Dedifferentiated amniotic fluid mesenchymal stem cell (primary cell): Measurements from ENCODE around the gene PPP1R11.
"Not testable (repeated sequence)": the region's sequence is repeated elsewhere in the genome, so short reads cannot be mapped to it uniquely, and the experiment has no call there.

ENCODE experiments used
- DNase-seq: peaks from one replicate; pipeline ENCODE4 v3.0.0-alpha.2; 2016; ENCODE audit errors: extremely low spot score

The PPP1R11 gene

DNA sequence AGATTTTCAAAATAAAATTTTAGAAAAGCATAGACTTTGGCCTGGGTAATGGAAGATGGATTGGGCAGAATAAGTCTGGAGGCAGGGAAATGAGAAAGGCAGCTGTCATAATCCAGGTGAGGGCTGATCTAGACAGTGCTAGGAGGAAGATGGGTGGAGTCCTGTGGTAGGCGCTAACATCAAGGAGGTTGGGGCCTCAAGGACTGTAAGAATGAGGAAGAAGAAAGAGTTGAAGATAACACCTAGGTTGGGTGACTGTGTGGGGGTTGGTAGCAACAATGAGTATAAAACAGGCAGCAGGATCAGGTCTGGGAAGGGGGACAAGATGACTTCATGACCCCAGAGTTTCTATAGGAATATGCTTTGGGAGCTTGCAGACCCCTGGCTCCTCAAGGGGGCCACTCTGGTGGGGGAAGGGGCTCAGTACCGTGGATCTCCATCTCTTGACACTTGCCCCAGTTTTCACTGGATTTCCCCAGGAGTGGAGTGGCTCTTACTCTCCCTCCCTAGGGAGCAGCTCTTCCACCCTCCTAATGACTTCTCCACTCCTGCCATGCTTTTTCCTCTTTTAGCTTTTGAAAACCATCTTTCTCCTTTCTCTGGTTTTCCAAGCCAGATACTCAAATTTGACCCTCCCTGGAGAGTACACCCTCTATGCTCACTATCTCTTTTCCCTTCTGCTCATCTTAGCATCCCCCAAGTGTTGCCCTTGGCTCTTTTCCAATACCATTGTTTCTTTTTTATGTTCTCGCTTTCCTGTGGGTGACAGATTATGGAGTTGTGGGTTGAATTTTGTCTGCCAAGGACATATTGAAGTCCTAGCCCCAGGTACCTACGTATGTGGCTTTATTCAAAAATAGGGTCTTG lies 31.1 kb downstream of the PPP1R11 start:
- DNase-seq = no peak

DNA sequence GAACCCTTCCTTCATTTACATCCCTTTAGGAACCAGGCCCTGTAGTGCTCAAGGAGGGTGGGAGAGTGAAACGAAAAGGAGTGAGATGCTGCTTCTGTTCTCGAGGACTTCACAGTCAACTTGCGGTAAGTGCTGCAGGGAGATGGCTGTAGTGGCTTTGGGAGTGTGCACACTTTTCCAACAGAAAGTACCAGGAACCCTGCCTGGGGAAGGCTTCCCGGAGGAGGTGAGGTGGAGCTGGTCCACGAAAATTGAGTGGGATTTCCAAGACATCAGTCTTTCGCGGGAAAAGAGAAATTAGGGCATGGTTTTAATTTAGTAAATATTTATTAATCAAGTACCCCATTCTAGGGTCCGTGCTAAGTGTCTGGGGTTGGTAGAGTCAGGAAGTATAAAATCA lies 33.2 kb downstream of the PPP1R11 start:
- DNase-seq = no peak

DNA sequence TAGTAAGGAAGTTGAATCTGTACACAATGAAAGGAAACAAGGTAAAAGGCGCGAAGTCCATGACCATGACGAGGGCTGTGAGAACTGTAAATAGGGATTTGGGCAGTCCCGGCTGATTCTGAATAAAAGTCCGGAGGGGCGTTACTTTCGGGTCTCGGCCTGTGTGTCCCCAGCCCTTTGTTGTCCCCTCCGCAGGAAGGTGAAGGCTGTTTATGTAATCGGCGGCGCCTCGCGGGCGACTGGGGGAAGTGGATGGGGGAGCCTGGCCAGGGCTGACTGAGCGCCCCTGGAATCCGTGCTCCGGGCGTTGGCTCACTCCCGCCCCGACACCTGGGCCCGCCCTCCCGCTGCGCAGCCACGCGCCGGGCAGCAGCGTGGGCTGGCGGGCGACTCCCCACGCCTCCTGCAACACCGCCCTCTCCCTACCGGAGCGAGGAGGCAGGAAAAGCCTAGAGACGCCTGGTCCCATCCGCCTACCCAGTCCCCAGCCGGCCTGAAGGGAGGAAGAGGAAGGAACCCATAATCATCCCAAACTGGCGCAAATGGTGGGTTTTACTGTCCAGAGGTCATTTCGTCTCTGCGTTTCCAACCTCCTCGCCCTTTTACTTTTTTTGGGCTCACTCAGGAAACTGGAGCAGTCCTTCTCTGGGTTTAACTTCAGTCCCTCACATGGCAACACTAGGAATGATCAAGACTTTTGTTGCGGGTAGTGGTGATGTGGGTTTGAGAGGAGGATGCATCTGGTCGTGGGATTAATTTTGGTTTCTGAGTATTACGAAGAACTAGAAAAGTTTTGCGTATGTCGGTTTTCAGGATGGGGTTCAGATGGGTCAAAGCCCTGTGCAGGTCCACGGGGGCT lies 33.8 kb downstream of the PPP1R11 start:
- DNase-seq = no peak

DNA sequence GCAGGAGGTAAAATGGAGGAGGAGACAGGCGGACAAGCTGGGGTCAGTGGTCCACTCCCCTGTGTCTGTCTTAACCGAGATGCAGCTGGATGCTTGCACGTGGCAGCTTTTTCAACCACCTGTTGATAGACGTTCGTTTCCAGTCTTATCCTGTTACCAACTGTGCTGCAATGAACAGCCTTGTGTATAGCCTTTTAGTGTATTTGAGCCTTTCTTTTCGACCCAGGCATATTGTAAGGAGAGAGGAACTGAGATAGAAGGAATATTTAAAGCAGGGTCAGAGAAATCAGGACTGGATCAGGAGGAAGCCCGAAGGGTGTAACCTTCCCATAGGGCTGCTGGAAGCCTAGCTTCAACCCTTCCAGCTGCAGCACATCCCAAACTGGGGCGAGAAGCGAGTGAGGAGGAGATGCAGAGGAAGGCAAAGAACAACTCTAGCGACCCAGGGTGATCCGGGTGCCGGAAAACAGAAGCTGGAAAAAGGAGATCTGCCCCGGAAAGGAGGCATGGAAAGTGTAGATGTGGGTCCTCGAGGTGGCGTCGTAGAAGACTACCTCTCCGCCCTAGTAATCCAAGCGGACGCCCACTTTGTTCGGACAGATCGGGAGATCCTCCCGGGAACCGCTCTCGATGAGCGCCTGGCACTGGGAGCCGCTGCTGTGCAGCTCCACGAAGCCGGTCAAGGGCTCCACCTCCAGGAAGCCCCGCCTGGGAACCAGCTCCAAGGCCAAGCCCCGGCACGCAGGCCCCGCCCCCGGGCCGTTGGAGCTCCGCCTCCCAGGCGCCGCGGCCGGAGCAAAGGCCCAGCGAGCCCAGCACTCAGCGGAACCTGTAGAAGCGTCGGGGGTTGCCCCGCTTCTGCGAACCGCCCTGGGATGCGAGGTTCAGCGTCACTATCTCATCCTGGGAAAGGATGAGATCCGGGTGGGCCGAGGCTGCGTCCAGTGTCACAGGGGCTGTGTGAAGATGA lies 34.7 kb downstream of the PPP1R11 start:
- peak; percentile 56 for DNase-seq

DNA sequence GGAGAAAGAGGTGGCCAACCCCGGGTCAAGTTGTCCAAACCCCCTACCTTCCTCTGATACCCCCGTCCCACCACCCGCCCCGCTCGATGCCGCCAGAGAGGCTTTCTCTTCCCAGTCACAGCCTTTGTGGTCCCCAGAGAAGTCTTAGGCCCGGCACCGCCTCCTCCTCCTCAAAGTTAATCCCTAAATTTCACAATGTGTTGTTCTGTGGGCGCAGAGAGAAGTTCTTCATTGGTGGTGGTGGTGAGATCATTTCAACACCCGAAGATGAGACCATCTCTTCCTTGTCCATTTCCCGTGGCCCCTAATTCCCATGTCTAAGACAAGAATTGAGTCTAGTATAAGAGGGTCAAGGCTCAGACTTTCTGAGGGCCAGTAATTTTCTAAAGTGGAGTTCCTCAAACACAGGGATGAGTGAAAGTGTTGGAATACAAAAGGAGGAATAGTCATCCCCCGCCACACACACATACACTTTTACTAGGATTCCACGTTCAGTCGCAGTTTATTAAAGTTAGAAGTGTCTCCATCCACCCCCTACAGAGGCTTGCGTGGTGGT lies 35.5 kb downstream of the PPP1R11 start:
- DNase-seq = no peak

DNA sequence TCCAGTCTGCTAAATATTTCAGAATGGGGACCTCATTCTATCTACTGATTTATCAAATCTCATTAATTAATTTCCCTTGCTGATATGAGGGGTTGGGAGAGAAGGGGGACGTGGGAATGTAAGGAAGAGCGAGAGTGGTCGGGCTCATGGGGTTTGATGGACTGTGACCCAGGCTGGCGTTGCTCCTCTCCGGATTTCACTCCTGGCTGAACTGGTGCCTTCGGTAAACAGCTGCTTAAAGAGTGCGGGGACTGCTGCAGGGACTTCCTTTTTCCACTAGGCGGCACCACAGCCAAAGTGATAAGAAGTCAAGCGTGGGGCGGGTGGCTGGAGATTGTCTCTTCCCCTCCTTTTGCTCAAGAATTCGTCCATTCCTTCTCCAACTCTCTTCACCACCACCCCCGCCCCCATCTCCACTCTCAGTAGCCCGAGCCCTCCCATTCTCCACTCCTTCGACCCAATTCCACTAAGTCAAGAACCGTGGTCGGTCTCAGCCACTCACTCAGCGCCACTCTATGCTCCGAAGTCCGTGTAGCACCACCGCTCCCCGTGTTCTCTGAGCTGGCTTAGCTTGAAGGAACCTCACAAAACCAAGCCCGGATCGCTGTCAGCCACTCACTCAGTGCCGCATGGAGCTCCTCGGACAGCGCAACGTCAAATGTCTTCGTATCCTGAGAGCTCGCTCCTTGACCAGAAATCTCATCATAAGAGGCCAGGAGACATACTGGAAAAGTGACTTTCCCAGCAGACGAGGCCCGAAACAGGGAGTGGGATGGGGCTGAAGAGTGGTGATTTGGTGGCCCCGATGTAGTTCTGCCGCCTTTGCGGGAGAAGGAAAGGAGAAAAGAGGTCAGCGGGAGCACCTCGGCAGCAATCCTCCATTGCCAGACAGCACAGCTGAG lies 36.2 kb downstream of the PPP1R11 start:
- DNase-seq = peak; percentile 91

DNA sequence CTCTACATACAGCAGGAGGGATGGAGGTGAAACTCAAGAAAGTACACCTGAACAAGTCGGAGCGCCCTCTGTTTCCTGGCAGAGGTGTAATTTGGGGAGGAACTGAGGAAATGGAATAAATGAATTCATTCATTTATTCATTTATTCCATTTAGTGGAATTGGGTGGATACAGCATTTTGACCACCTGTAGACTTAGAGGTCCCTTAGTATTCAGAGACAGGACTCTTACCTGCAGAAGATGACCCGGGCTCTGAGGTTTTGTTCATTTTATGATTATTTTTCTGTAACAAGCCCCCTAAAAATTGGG lies 36.8 kb downstream of the PPP1R11 start:
- no peak for DNase-seq

DNA sequence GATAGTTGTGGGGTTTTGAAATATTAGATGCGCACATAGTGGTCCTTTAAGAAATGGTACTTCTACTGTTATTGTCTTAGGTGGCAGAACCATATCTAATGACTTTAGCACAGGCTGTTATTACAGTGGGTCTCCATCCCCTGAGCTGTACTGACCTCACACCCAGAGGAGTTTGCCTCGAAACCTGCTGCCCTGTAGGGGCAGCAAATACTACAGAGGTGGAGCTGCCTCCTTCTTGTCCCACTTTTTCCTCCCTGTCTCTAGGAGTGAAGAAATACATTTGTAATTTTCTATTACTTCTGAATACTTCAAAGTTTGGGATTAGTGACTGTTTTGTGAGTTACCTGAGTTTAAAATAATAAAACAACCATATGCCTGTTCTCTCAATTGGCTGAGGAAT lies 37.7 kb downstream of the PPP1R11 start:
- no peak for DNase-seq

DNA sequence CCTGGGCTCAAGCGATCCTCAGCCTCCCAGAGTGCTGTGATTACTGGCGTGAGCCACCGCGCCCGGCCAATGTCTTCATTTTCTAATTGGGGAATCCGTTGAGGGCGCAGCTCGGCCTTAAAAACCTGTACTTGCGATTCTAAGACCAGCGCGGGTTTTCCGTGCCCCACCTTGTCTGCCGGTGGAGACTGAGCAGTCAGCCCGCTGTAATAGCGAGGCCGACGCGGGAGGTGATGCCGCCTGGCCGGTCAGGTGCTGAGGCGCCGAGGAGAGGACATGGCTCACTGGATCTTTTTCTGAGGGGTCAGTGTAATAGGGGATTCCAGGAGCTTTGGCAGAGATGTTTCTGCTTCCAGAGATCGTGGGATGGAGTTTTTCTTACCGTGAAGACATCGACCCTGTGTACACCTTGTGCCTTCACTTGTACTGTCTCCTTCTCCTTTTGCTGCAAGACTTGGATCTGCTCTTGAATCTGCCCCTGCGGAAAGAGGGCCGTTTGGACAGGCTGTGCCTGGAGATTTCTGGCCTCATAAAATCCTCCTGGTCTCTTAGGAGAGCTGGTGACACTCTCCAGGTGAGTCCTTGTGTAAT lies 44.4 kb downstream of the PPP1R11 start:
- DNase-seq = no peak

DNA sequence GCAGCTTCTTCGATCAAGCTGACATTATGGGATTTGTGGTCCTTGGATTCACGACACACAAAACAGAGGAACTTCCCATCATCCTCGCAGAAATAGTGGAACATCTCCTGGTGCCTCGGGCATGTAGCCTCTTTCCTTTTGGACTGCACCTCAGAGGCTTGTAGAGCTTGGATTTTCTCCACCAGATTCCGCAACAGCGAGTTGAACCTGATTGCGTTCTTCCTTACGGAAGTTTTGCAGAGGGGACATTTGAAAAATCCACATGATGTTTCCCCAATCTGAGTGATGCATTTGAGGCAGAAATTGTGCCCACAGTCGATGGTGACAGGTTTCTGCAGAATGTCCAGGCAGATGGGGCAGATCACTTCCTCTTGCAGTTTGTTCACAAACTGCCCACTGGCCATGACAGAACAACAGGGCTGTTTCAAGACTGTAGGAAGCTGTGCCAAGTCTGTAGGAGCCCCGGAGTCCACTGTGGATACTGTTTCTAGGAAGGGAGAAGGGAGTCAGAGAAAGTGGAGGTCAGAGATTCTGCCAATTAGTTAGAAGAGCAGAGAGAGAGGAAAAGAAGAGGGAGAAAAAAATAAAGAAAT lies 45.5 kb downstream of the PPP1R11 start:
- DNase-seq = no peak

DNA sequence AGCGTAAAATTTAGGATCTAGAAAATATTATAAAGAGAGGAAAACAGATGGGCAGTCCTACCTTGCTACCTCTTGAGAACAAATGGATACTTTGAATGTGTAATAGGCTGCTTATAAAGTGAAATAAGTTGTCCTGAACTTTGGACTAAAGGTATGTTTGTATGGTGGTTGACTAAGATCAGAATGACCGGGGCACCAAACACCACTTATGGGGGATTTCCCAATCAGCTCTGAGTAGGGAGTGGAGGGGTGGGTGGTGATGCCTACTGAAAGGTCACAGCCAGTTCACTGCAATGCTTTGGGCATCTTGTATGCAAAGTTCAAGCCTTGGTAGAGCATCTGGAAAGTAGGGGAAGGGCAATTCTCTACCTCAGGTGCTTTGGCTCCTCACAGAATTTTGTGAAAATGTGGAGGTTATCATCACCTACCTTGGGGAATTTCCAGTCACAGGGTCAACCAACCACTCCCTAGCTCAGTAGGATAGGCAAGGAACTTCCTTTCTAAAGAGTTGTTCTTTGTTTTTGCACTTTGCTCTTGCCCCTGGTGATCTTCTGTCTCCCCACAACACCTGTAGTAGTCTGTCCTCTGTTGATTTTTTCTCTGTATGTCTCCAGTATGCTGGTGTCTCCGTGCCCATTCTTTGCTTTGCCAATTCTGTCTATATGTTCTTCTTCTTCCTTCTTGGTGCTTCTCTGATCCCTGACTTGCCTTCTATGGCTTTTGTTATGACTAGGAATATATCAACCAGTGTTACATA lies 46.2 kb downstream of the PPP1R11 start, which contains the start of gene TRIM31:
Gene TRIM31 (minus strand): TSS at position 88 of the 757 bp plus-strand sequence. CDS start 285 bp downstream, outside the sequence.
- DNase-seq = no peak

DNA sequence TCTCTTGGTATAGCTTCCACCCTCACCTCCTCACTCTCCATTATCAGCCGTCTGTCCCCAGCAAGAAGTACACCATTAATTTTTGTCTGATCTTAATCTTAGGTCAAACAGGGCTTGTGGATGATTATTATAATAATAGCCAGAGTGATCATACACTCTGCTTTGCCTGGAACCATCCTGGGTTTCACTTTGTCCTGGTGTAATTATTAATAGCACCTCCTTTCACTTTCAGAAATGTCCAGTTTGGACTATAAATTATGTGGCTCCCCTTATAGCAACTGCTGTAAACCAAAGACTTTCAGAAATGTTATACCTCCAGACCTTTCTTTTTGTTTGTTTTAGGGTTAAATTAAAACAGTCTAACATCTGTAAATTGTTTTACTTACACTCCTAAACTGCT lies 46.8 kb downstream of the PPP1R11 start:
- DNase-seq = no peak

DNA sequence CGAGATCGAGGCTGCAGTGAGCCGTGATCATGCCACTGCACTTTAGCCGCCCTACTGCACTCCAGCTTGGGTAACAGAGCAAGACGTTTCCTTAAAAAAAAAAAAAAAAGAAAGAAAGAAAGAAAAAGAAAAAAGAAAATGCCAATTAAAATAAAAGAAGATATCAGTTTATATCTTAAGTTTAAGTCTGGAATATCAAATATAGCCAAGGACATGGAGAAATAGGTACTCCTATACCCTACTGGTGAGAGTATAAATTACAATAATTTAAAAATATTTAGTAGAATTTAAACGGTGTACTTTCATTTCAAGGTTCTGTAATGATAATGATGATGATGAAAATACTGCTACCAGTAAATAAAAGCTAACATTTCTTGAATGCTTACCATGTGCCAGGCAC lies 49.7 kb downstream of the PPP1R11 start:
- no peak for DNase-seq

DNA sequence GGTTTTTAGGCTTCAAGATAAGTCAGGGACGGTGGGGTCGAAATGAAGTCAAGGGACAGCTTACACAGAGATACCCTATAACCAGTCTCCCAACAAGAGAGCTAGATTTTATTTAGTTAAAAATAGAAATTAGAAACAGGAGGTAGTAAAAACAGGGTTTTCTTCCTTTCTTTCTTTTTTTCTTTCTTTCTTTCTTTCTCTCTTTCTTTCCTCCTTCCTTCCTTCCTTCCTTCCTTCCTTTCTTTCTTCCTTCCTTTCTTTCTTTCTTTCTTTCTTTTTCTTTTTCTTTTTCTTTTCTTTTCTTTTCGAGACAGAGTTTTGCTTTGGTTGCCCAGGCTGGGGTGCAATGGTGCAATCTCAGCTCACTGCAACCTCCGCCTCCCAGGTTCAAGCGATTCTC lies 51.7 kb downstream of the PPP1R11 start:
- DNase-seq = not testable (repeated sequence)
